IMR-90 (cell line): Measurements from ENCODE around the gene RIMS3. TPM values are rescaled to one million over a fixed set of nuclear protein-coding genes. Genes with fewer than 3 reads are reported as not detected.

Experiments
- ATAC-seq: fragments of 200-7000 bp; cut with Tn5 transposase; 2 replicates; pipeline ENCODE4 v1.9.1; 2020; ENCODE audit warnings: low read depth, mild to moderate bottlenecking, moderate library complexity
- BruUV-seq: library from RNA; stranded (reverse); fragments of 400-500 nt; replicated peaks from 2 replicates; lab custom pipeline; 2021; lab: Mats Ljungman, UMichigan
- CTCF ChIA-PET: fragments of 300-600 bp; formaldehyde crosslinking; extraction: SDS; loops from one replicate; lab custom pipeline; 2021; ENCODE audit warnings: antibody characterized with exemption; lab: Yijun Ruan, JAX
- POLR2A ChIA-PET: fragments of 300-600 bp; sonication (Branson Sonifier 250); formaldehyde crosslinking; loops from one replicate; lab custom pipeline; 2022; ENCODE audit warnings: antibody characterized with exemption; ENCODE audit not compliant: unreplicated experiment; lab: Charles Lee
- DNase-seq: peaks from one replicate; pipeline ENCODE4 v3.0.0; 2013
- H2AFZ ChIP-seq: replicated peaks from 2 replicates; pipeline ENCODE3; 2013; ENCODE audit warnings: low read length, mild to moderate bottlenecking; ENCODE audit not compliant: poor library complexity
- H2AK5ac ChIP-seq: 2 replicates; pipeline ENCODE4 v1.6.1; 2013; ENCODE audit warnings: low read depth, low read length, inconsistent platforms
- H2AK9ac ChIP-seq: replicated peaks from 2 replicates; pipeline ENCODE3; 2013; ENCODE audit warnings: mild to moderate bottlenecking, low read depth, low read length, moderate library complexity; ENCODE audit not compliant: poor library complexity
- H2BK120ac ChIP-seq: 2 replicates; pipeline ENCODE4 v1.6.1; 2013; ENCODE audit warnings: low read depth, low read length, inconsistent platforms
- H2BK15ac ChIP-seq: 3 replicates; pipeline ENCODE4 v1.6.1; 2013; ENCODE audit warnings: low read depth, low read length, inconsistent platforms
- H2BK20ac ChIP-seq: 2 replicates; pipeline ENCODE4 v1.6.1; 2013; ENCODE audit warnings: low read depth, mild to moderate bottlenecking, inconsistent platforms, low read length, moderate library complexity
- H2BK5ac ChIP-seq: 2 replicates; pipeline ENCODE4 v1.6.1; 2013; ENCODE audit warnings: mild to moderate bottlenecking, low read depth, low read length, inconsistent platforms; ENCODE audit not compliant: poor library complexity, severe bottlenecking
- H3K14ac ChIP-seq: replicated peaks from 2 replicates; pipeline ENCODE4 v1.6.1; 2013; ENCODE audit warnings: low read depth, low read length, inconsistent platforms
- H3K18ac ChIP-seq: 2 replicates; pipeline ENCODE4 v1.6.1; 2013; ENCODE audit warnings: low read depth, low read length, control low read depth
- H3K23ac ChIP-seq: 2 replicates; pipeline ENCODE4 v1.6.1; 2013; ENCODE audit warnings: low read depth, low read length, inconsistent platforms
- H3K27ac ChIP-seq: 2 replicates; pipeline ENCODE4 v1.5.1; 2013; ENCODE audit warnings: mild to moderate bottlenecking, control low read depth, low read length; ENCODE audit not compliant: insufficient read depth
- H3K27me3 ChIP-seq: 2 replicates; pipeline ENCODE4 v1.6.1; 2013; ENCODE audit warnings: low read length; ENCODE audit not compliant: control insufficient read depth, insufficient read depth
- H3K36me3 ChIP-seq: 2 replicates; pipeline ENCODE4 v1.6.1; 2013; ENCODE audit warnings: low read length, mixed read lengths; ENCODE audit not compliant: control insufficient read depth, insufficient read depth
- H3K4ac ChIP-seq: 2 replicates; pipeline ENCODE4 v1.6.1; 2013; ENCODE audit warnings: low read depth, low read length, inconsistent platforms
- H3K4me1 ChIP-seq: 2 replicates; pipeline ENCODE4 v1.6.1; 2013; ENCODE audit warnings: low read length, mixed read lengths; ENCODE audit not compliant: control insufficient read depth, insufficient read depth
- H3K4me2 ChIP-seq: 2 replicates; pipeline ENCODE4 v1.6.1; 2013; ENCODE audit warnings: low read depth, mild to moderate bottlenecking, control low read depth, low read length, moderate library complexity
- H3K4me3 ChIP-seq: 2 replicates; pipeline ENCODE4 v1.5.1; 2013; ENCODE audit warnings: low read depth, mild to moderate bottlenecking, control low read depth, low read length, moderate library complexity; ENCODE audit not compliant: insufficient read depth
- H3K56ac ChIP-seq: 2 replicates; pipeline ENCODE4 v1.6.1; 2013; ENCODE audit warnings: low read length, inconsistent platforms; ENCODE audit not compliant: insufficient read depth; ENCODE audit errors: extremely low read depth
- H3K79me1 ChIP-seq, 2 experiments: 2 replicates each; pipeline ENCODE4 v1.6.1; 2013; ENCODE audit warnings: low read length in 2 of 2, inconsistent platforms in 1 of 2, low read depth in 1 of 2
- H3K9ac ChIP-seq: 2 replicates; pipeline ENCODE4 v1.6.1; 2013; ENCODE audit warnings: low read depth, low read length, control low read depth
- H3K9me1 ChIP-seq: 2 replicates; pipeline ENCODE4 v1.6.1; 2013; ENCODE audit warnings: low read length, inconsistent platforms; ENCODE audit not compliant: insufficient read depth
- H3K9me3 ChIP-seq: 2 replicates; pipeline ENCODE4 v1.6.1; 2013; ENCODE audit warnings: low read length; ENCODE audit not compliant: control insufficient read depth, insufficient read depth
- H4K20me1 ChIP-seq: 2 replicates; pipeline ENCODE4 v1.6.1; 2013; ENCODE audit warnings: low read length, inconsistent platforms; ENCODE audit not compliant: insufficient read depth
- H4K5ac ChIP-seq: 2 replicates; pipeline ENCODE4 v1.6.1; 2013; ENCODE audit warnings: mild to moderate bottlenecking, low read depth, low read length, control low read depth
- H4K8ac ChIP-seq, 2 experiments: 2 replicates each; pipeline ENCODE4 v1.6.1; 2013; ENCODE audit warnings: low read depth in 2 of 2, low read length in 2 of 2, control low read depth in 1 of 2, inconsistent platforms in 1 of 2
- H4K91ac ChIP-seq: 2 replicates; pipeline ENCODE4 v1.6.1; 2013; ENCODE audit warnings: low read depth, low read length, inconsistent platforms; ENCODE audit not compliant: insufficient read depth
- BHLHE40 ChIP-seq: fragments of 150-350 bp; IDR thresholded peaks from 2 replicates; pipeline ENCODE4 v1.6.1; 2016; ENCODE audit warnings: mild to moderate bottlenecking, low read depth, low read length
- CEBPB ChIP-seq: IDR thresholded peaks from 2 replicates; pipeline ENCODE4 v1.6.1; 2012; ENCODE audit warnings: low read depth, low read length, improper control_type of control experiment
- CHD1 ChIP-seq: IDR thresholded peaks from 2 replicates; pipeline ENCODE4 v1.6.1; 2012; ENCODE audit warnings: low read depth, low read length, improper control_type of control experiment
- FOS ChIP-seq: fragments of 150-350 bp; IDR thresholded peaks from 2 replicates; pipeline ENCODE4 v1.6.1; 2016; ENCODE audit warnings: low read depth, low read length
- MAFK ChIP-seq: IDR thresholded peaks from 2 replicates; pipeline ENCODE4 v1.6.1; 2012; ENCODE audit warnings: low read depth, low read length, improper control_type of control experiment
- MAZ ChIP-seq: IDR thresholded peaks from 2 replicates; pipeline ENCODE4 v1.6.1; 2012; ENCODE audit warnings: low read depth, mild to moderate bottlenecking, low read length, improper control_type of control experiment, moderate library complexity, borderline replicate concordance
- MXI1 ChIP-seq: IDR thresholded peaks from 2 replicates; pipeline ENCODE4 v1.6.1; 2012; ENCODE audit warnings: low read depth, mild to moderate bottlenecking, low read length, moderate library complexity, borderline replicate concordance
- NFE2L2 ChIP-seq: fragments of 150-350 bp; IDR thresholded peaks from 2 replicates; pipeline ENCODE4 v1.6.1; 2016; ENCODE audit warnings: low read depth, mild to moderate bottlenecking, low read length
- POLR2A ChIP-seq: IDR thresholded peaks from 2 replicates; pipeline ENCODE4 v1.6.1; 2012; ENCODE audit warnings: mild to moderate bottlenecking, low read depth, low read length
- RAD21 ChIP-seq: IDR thresholded peaks from 2 replicates; pipeline ENCODE4 v1.6.1; 2012; ENCODE audit warnings: low read length, improper control_type of control experiment
- RCOR1 ChIP-seq: IDR thresholded peaks from 2 replicates; pipeline ENCODE4 v1.6.1; 2012; ENCODE audit warnings: mild to moderate bottlenecking, low read length, improper control_type of control experiment; ENCODE audit not compliant: insufficient replicate concordance
- SMC3 ChIP-seq: fragments of 150-350 bp; IDR thresholded peaks from 2 replicates; pipeline ENCODE4 v1.6.1; 2016; ENCODE audit warnings: low read depth, mild to moderate bottlenecking, antibody characterized with exemption, low read length, moderate library complexity
- WGBS, 2 experiments: methylation state at CpG; one replicate each; pipeline versions ENCODE4 v1.1.5 to v1.1.7; 2013; ENCODE audit warnings: missing lambda C conversion rate in 2 of 2; ENCODE audit not compliant: insufficient read length in 1 of 2; ENCODE audit errors: extremely low coverage in 2 of 2; 5-methylcytosine and 5-hydroxymethylcytosine counted together
- dilution Hi-C: fragments of 300-500 bp; cut with HindIII; formaldehyde crosslinking; loops from one replicate; pipeline ENCODE4 v1.14.3; 2018; ENCODE audit warnings: low sequenced_read_pairs; ENCODE audit not compliant: unreplicated experiment
- in situ Hi-C: fragments of 300-500 bp; cut with MboI; formaldehyde crosslinking; loops from 3 replicates; pipeline ENCODE4 v1.14.3; 2019; ENCODE audit warnings: low sequenced_read_pairs, inconsistent platforms, mixed read lengths
- intact Hi-C: fragments of 100-400 bp; cut with micrococcal nuclease; formaldehyde crosslinking; loops from 2 replicates; pipeline ENCODE4 v1.10.0; 2022
- polyA plus RNA-seq, 3 experiments: library from polyadenylated mRNA; depleted of rRNA; stranded (reverse); fragments of >200 nt; gene quantifications; 2 replicates each; pipeline ENCODE4 v1.2.3, GENCODE V29; 2012; ENCODE audit warnings: low replicate concordance in 1 of 3
- total RNA-seq: library from RNA; depleted of rRNA; stranded (reverse); fragments of >200 nt; gene quantifications from 2 replicates; pipeline ENCODE4 v1.2.3, GENCODE V29; 2012
- TF ChIP-seq, protein P1 (sequence below): conservative IDR thresholded peaks from 2 replicates; pipeline ENCODE4 v1.5.1; 2012; ENCODE audit warnings: mild to moderate bottlenecking, low read depth, low read length, improper control_type of control experiment
- TF ChIP-seq, protein P2 (sequence below): fragments of 150-350 bp; IDR thresholded peaks from 2 replicates; pipeline ENCODE4 v1.6.1; 2017; ENCODE audit warnings: mild to moderate bottlenecking, antibody characterized with exemption, low read length, low read depth

RIMS3 gene
- total and polyA plus RNA-seq, 2 of the 4 experiments (the other 2 are of a cell fraction): 0.10 to 0.36 TPM

DNA sequence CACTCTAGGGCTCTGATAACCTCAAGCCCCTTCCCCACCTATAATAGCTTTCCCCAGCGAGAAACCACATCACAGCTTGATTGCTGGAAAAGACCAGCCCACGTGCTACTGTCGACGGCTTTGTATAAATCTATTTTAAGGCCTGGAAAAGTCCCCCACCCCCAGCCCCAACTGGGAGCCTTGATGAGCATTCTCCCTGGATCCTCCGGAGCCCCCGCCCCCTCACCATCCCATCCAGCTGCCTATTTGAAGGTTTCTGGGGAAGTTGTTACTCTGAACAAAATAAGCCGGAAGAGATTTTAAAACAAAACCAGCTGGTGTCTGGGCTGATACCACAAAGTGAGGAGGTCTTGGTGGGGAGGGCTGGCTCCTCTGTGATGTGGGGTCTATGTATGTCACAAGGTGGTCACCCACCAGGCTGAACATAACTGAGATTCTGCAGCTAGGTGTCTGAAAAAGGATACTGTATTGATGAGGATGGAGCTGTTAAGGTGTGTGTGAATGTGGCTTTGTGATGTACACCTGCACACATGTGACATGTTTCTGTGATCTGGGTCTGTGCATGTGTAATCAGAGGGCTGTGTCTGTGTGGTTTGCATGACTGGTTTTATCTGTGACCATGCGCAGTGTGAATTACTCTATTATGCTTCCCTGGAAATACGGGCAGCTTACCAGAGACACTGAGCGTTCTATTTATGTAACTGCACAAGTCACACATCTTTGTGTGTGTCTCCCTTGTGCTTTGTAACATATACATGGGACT lies 25.0 kb downstream of the RIMS3 start:
- Histone ChIP-seq H2AFZ (no peak overlapping the region), H2BK15ac (no peak overlapping the region), H3K9ac (no peak overlapping the region), H3K27me3 (peaks cover 20% of the 10 kb centered on the region), H2BK20ac (no peak overlapping the region), H3K4me3 (no peak overlapping the region), H3K4me1 (no peaks in the 10 kb centered on the region), H2BK120ac (no peak overlapping the region), H3K9me1 (no peaks in the 10 kb centered on the region), H3K23ac (no peak overlapping the region), H2AK9ac (no peak overlapping the region), H3K56ac (no peak overlapping the region), H4K20me1 (no peaks in the 10 kb centered on the region), H3K27ac (no peak overlapping the region), H3K4ac (no peak overlapping the region), H4K5ac (no peak overlapping the region), H2BK5ac (no peak overlapping the region), H4K8ac (no peak overlapping the region), H3K18ac (no peak overlapping the region), H3K9me3 (no peaks in the 10 kb centered on the region), H4K91ac (no peak overlapping the region), H3K36me3 (no peaks in the 10 kb centered on the region), H3K79me1 (no peaks in the 10 kb centered on the region), H2AK5ac (no peak overlapping the region), H3K4me2 (no peak overlapping the region), H3K14ac (no peak overlapping the region)
- dilution Hi-C loops: no loop called here
- no TSS peak for BruUV-seq
- TF ChIP-seq, protein P1, sequence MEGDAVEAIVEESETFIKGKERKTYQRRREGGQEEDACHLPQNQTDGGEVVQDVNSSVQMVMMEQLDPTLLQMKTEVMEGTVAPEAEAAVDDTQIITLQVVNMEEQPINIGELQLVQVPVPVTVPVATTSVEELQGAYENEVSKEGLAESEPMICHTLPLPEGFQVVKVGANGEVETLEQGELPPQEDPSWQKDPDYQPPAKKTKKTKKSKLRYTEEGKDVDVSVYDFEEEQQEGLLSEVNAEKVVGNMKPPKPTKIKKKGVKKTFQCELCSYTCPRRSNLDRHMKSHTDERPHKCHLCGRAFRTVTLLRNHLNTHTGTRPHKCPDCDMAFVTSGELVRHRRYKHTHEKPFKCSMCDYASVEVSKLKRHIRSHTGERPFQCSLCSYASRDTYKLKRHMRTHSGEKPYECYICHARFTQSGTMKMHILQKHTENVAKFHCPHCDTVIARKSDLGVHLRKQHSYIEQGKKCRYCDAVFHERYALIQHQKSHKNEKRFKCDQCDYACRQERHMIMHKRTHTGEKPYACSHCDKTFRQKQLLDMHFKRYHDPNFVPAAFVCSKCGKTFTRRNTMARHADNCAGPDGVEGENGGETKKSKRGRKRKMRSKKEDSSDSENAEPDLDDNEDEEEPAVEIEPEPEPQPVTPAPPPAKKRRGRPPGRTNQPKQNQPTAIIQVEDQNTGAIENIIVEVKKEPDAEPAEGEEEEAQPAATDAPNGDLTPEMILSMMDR: no peak
- TF ChIP-seq RAD21 (no peak), POLR2A (no peak), NFE2L2 (no peak), MAFK (no peak), CEBPB (no peak), SMC3 (no peak), BHLHE40 (no peak), CHD1 (no peak), MAZ (no peak), FOS (no peak), MXI1 (no peak), RCOR1 (no peak)
- TF ChIP-seq, protein P2, sequence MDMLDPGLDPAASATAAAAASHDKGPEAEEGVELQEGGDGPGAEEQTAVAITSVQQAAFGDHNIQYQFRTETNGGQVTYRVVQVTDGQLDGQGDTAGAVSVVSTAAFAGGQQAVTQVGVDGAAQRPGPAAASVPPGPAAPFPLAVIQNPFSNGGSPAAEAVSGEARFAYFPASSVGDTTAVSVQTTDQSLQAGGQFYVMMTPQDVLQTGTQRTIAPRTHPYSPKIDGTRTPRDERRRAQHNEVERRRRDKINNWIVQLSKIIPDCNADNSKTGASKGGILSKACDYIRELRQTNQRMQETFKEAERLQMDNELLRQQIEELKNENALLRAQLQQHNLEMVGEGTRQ: no peak
- ChIA-PET CTCF (no interaction called here), POLR2A (no interaction called here)
- ATAC-seq (no peak), DNase-seq (no peak)
- in situ Hi-C loops: loop anchor here (25.0 kb wide), 1 partner anchor 322 kb away; no protein-coding TSS in a partner anchor
- WGBS, 2 experiments: 60% methylated on average over 2 of the region's 10 CpGs; no CpG with 5 or more reads in 1 of the 2 experiments
- intact Hi-C loops: no loop called here
